A673 (cell line): ENCODE data around the gene EIF2AK3.

Source experiments
- EZH2 ChIP-seq: fragments of 200-600 bp; sonication (generic); IDR thresholded peaks from 2 replicates; pipeline ENCODE4 v1.6.1; 2017; ENCODE audit warnings: borderline replicate concordance, low read depth, mild to moderate bottlenecking, mixed read lengths, antibody characterized with exemption, low read length; ENCODE audit not compliant: poor library complexity, severe bottlenecking
- TF ChIP-seq, protein P1 (sequence below): fragments of 300-800, 200-600 bp; sonication (generic); conservative IDR thresholded peaks from 2 replicates; pipeline ENCODE4 v1.5.1; 2017; ENCODE audit warnings: low read depth, mild to moderate bottlenecking, antibody characterized with exemption, low read length, moderate library complexity, mixed read lengths

DNA sequence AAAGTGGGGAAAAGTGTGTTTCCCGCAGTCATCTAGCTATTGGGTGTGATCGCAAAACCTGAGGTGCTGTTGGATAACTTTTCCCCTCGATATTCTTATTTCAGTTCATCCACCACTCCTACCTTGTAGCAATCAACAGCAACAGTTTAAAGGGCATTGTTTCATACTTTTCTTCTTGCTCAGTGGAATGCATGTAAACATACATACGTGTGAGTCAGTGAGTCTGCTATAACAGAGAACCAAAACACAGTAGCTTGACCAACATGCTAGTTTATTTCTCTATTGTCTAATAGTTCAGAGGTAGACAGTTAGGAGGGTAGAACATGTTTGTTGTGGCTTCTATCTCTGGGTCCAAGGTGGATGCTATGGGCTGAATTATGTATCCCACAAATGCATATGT, 97.2 kb downstream of the EIF2AK3 start:
- TF ChIP-seq, protein P1, sequence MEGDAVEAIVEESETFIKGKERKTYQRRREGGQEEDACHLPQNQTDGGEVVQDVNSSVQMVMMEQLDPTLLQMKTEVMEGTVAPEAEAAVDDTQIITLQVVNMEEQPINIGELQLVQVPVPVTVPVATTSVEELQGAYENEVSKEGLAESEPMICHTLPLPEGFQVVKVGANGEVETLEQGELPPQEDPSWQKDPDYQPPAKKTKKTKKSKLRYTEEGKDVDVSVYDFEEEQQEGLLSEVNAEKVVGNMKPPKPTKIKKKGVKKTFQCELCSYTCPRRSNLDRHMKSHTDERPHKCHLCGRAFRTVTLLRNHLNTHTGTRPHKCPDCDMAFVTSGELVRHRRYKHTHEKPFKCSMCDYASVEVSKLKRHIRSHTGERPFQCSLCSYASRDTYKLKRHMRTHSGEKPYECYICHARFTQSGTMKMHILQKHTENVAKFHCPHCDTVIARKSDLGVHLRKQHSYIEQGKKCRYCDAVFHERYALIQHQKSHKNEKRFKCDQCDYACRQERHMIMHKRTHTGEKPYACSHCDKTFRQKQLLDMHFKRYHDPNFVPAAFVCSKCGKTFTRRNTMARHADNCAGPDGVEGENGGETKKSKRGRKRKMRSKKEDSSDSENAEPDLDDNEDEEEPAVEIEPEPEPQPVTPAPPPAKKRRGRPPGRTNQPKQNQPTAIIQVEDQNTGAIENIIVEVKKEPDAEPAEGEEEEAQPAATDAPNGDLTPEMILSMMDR: no peak
- no peak for TF ChIP-seq EZH2
